ENCODE results near the gene RAE1. TPM values are rescaled to one million over a fixed set of nuclear protein-coding genes. Genes with fewer than 3 reads are reported as not detected.

Gene RAE1
- total and polyA plus RNA-seq, 2 of the 8 experiments (the other 6 are each of a cell fraction or from before 2014, with no cell fraction given) = 35.9 to 44.9 TPM

DNA sequence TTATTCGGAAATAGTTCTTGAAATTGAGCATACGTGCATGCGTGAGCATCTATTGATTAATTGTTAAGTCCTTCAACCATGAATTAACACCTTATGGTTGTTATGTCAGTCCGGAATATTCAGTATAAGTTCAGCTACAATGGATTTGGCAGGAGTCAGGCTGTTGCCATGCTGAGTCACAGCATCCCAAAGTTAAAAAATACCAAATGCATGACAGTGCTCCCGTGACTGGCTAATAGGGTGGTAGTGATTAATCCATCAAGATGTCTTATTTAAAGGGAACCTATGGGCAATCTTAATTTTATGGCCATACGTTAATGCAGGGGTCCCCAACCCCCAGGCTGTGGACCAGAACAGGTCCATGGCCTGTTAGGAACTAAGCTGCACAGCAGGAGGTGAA lies 10.5 kb downstream of the RAE1 start:
- H2BK5ac ChIP-seq (ENCODE audit: low read depth, low read length) = no peak overlapping the region
- H3K4ac ChIP-seq (replicated peaks; ENCODE audit: insufficient read length, low read depth, low read length) = no peak overlapping the region
- H3K79me2 ChIP-seq (ENCODE audit: control insufficient read depth in 1 of 2, insufficient read depth in 2 of 2, low read length in 2 of 2) = peaks cover 0 to 17% of the 10 kb centered on the region in 2 experiments; a peak in 2 of 4 replicates
- H4K5ac ChIP-seq (ENCODE audit: insufficient read length, low read depth, low read length) = no peak overlapping the region
- no peak overlapping the region for H2BK15ac ChIP-seq (ENCODE audit: low read length)
- H3K23ac ChIP-seq (ENCODE audit: insufficient read length) = no peak overlapping the region
- TF ChIP-seq KDM1A (IDR thresholded peaks at IDR 0.05; ENCODE audit: borderline replicate concordance, low read length) = no peak
- TF ChIP-seq SP1 (IDR thresholded peaks at IDR 0.05; ENCODE audit: low read depth, low read length) = no peak
- TF ChIP-seq CEBPB (IDR thresholded peaks at IDR 0.05; ENCODE audit: low read depth, low read length) = no peak
- TF ChIP-seq TBP (IDR thresholded peaks at IDR 0.05; ENCODE audit: low read depth, low read length) = no peak
- no peak for TF ChIP-seq JUN (IDR thresholded peaks at IDR 0.05; ENCODE audit: low read depth, low read length)
- H2BK12ac ChIP-seq (ENCODE audit: low read depth, low read length) = no peak overlapping the region
- FAIRE-seq (no peak), DNase-seq (ENCODE audit: low read depth in 1 of 2, low spot score in 2 of 2) (no peak)
- no peak overlapping the region for H2AFZ ChIP-seq (ENCODE audit: low read length)
- ChIA-PET CTCF (ENCODE audit: partially characterized antibody) (interaction anchor here (1.0 to 2.6 kb wide), 6 partner anchors 13 to 272 kb away, joined by 3 to 8 read pairs (median 6); no protein-coding TSS in a partner anchor), POLR2A (ENCODE audit: partially characterized antibody) (no interaction called here)
- peaks cover 0 to 4% of the 10 kb centered on the region in 2 experiments; a peak in 2 of 4 replicates for H3K9me3 ChIP-seq (ENCODE audit: insufficient read depth in 2 of 2, low read depth in 1 of 2, low read length in 1 of 2)
- no peak overlapping the region for H4K91ac ChIP-seq (replicated peaks; ENCODE audit: insufficient read length, low read length)
- H3K18ac ChIP-seq (ENCODE audit: extremely low read depth, low read length) = no peak overlapping the region
- no peak overlapping the region for H3K4me3 ChIP-seq (ENCODE audit: extremely low read depth in 1 of 4, insufficient read depth in 2 of 4, low read depth in 3 of 4, low read length in 4 of 4)
- no peak overlapping the region for H3K4me2 ChIP-seq (ENCODE audit: insufficient read depth in 1 of 2, low read depth in 2 of 2, low read length in 2 of 2)
- WGBS, 2 experiments (ENCODE audit: extremely low coverage in 1 of 2, insufficient coverage in 1 of 2, insufficient read length in 1 of 2, insufficient replicate concordance in 2 of 2, low coverage in 1 of 2, low lambda C conversion rate in 2 of 2, missing lambda C conversion rate in 1 of 2) = 94 to 100% methylated on average over 1 to 6 of the region's 6 CpGs
- H3K23me2 ChIP-seq (ENCODE audit: low read depth, low read length) = no peaks in the 10 kb centered on the region
- H2BK120ac ChIP-seq (replicated peaks; ENCODE audit: low read depth, low read length) = no peak overlapping the region
- no peak overlapping the region for H4K8ac ChIP-seq (ENCODE audit: extremely low read depth, insufficient read depth, low read length)
- peaks cover 0 to 12% of the 10 kb centered on the region in 2 experiments for H4K20me1 ChIP-seq (replicated peaks in 1 of 2; ENCODE audit: control insufficient read depth in 1 of 2, insufficient read depth in 2 of 2, low read length in 2 of 2)
- H2BK20ac ChIP-seq (ENCODE audit: low read length) = no peak overlapping the region
- H2AK5ac ChIP-seq (ENCODE audit: low read depth, low read length) = no peak overlapping the region
- H3K4me1 ChIP-seq (replicated peaks in 1 of 4; ENCODE audit: control insufficient read depth in 3 of 4, insufficient read depth in 4 of 4, low read length in 3 of 4) = no peaks in the 10 kb centered on the region
- no peak overlapping the region for H3K56ac ChIP-seq (replicated peaks; ENCODE audit: insufficient read length, low read depth, low read length)
- no peaks in the 10 kb centered on the region for H3K79me1 ChIP-seq (ENCODE audit: low read depth, low read length)
- no peak overlapping the region for H3K14ac ChIP-seq (ENCODE audit: insufficient read length)
- peaks cover 15 to 31% (median 27%) of the 10 kb centered on the region in 4 experiments; a peak in 7 of 8 replicates for H3K36me3 ChIP-seq (ENCODE audit: control insufficient read depth in 2 of 4, insufficient read depth in 4 of 4, low read length in 3 of 4)
- H3K27me3 ChIP-seq (replicated peaks in 1 of 4; ENCODE audit: control insufficient read depth in 3 of 4, extremely low read depth in 1 of 4, insufficient read depth in 3 of 4, low read length in 3 of 4) = no peaks in the 10 kb centered on the region
- H3K27ac ChIP-seq (ENCODE audit: low read depth, low read length) = no peak overlapping the region
- no peak overlapping the region for H3K9ac ChIP-seq (replicated peaks in 1 of 4; ENCODE audit: extremely low read depth in 1 of 4, low read depth in 3 of 4, low read length in 3 of 4)

Data from H1 (cell line).